ENCODE measurements around the gene SHISA4. TPM values are rescaled to one million over a fixed set of nuclear protein-coding genes. Genes with fewer than 3 reads are reported as not detected.
"Not testable (repeated sequence)": the region's sequence is repeated elsewhere in the genome, so short reads cannot be mapped to it uniquely, and the experiment has no call there.

SHISA4 gene
- total RNA-seq, 1 donor from 2014 or later: 3.0 TPM

DNA sequence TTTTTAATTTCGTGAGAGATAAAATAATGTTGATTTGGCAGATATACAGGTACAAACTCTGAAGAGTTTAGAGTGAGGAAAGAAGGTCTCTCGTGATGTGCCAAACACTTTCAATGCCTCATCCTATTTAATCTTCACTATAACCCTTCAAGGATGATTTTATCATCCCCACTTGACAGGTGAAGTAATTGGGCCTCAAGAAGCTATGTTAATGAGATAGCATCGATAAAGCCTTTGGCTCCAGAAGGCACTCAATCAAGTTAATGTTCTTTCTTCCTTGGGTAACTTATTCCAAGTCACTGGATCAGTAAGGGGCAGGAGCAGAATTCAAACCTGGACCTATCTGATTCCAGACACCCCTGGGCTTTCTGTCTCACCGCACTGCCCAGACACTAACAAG lies 50.5 kb downstream of the SHISA4 start:
- no peaks in the 10 kb centered on the region for H3K27me3 ChIP-seq
- peaks cover 36% of the 10 kb centered on the region for H3F3A ChIP-seq (ENCODE audit: low read depth)
- Mint-ChIP-seq H3K4me1 (peaks cover 46% of the 10 kb centered on the region), H3K27ac (peak overlapping the region; percentile 74), H3K36me3 (no peaks in the 10 kb centered on the region), H3K9me3 (no peaks in the 10 kb centered on the region), H3K4me3 (no peak overlapping the region), H3K27me3 (ENCODE audit: insufficient read depth, low read depth) (peaks cover 2% of the 10 kb centered on the region)
- H3K4me2 ChIP-seq: peak overlapping the region; percentile 25
- peak overlapping the region; percentile 39 for H3K27ac ChIP-seq
- no peaks in the 10 kb centered on the region for H3K36me3 ChIP-seq
- TF ChIP-seq, protein P1, sequence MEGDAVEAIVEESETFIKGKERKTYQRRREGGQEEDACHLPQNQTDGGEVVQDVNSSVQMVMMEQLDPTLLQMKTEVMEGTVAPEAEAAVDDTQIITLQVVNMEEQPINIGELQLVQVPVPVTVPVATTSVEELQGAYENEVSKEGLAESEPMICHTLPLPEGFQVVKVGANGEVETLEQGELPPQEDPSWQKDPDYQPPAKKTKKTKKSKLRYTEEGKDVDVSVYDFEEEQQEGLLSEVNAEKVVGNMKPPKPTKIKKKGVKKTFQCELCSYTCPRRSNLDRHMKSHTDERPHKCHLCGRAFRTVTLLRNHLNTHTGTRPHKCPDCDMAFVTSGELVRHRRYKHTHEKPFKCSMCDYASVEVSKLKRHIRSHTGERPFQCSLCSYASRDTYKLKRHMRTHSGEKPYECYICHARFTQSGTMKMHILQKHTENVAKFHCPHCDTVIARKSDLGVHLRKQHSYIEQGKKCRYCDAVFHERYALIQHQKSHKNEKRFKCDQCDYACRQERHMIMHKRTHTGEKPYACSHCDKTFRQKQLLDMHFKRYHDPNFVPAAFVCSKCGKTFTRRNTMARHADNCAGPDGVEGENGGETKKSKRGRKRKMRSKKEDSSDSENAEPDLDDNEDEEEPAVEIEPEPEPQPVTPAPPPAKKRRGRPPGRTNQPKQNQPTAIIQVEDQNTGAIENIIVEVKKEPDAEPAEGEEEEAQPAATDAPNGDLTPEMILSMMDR (IDR thresholded peaks at IDR 0.05): no peak
- TF ChIP-seq EZH2phosphoT487 (IDR thresholded peaks at IDR 0.05) (no peak), EZH2 (IDR thresholded peaks at IDR 0.05) (no peak)
- peaks cover 4% of the 10 kb centered on the region for H4K20me1 ChIP-seq (ENCODE audit: low read depth)
- H2AFZ ChIP-seq (replicated peaks): no peak overlapping the region
- no peaks in the 10 kb centered on the region for H3K79me2 ChIP-seq (ENCODE audit: low read depth)
- H3K4me1 ChIP-seq: peaks cover 30% of the 10 kb centered on the region
- no peak overlapping the region for H3K4me3 ChIP-seq
- H3K9ac ChIP-seq: no peak overlapping the region
- no peak for DNase-seq (ENCODE audit: low spot score)
- no peaks in the 10 kb centered on the region for H3K9me3 ChIP-seq (ENCODE audit: low read depth)

DNA sequence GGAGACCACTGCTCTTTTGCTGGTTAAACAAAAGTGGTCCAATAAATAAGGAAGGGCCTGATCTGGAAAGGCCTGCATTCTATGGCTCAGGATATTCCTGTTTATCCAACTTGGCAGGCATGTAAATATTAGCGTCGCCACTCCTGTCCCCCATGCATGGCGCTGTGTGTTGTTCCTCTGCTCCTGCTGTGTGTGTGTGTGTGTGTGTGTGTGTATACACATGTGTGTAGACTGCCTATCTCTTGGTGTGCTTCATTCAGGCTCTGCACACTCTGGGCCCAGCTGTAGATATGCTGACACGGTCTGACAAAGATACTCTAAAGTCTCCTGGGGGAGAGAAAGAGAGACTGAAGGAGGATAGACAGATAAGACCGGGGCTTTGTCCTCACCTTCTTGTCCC lies 50.9 kb downstream of the SHISA4 start:
- peak overlapping the region; percentile 41 for H3K4me3 Mint-ChIP-seq
- no peak overlapping the region for H3K4me2 ChIP-seq
- H3K36me3 ChIP-seq: no peaks in the 10 kb centered on the region
- H3K27me3 ChIP-seq: no peaks in the 10 kb centered on the region
- DNase-seq (ENCODE audit: low spot score): no peak
- H3K4me3 ChIP-seq: no peak overlapping the region
- peaks cover 30% of the 10 kb centered on the region for H3K4me1 ChIP-seq
- H3K4me1 Mint-ChIP-seq: peaks cover 46% of the 10 kb centered on the region
- H3K27me3 Mint-ChIP-seq (ENCODE audit: insufficient read depth, low read depth): peaks cover 2% of the 10 kb centered on the region
- peaks cover 36% of the 10 kb centered on the region for H3F3A ChIP-seq (ENCODE audit: low read depth)
- TF ChIP-seq EZH2 (IDR thresholded peaks at IDR 0.05) (no peak), EZH2phosphoT487 (IDR thresholded peaks at IDR 0.05) (no peak)
- TF ChIP-seq, protein P1 (IDR thresholded peaks at IDR 0.05): no peak
- H4K20me1 ChIP-seq (ENCODE audit: low read depth): peaks cover 4% of the 10 kb centered on the region
- no peak overlapping the region for H3K27ac ChIP-seq
- no peak overlapping the region for H3K9ac ChIP-seq
- no peaks in the 10 kb centered on the region for H3K79me2 ChIP-seq (ENCODE audit: low read depth)
- H3K9me3 Mint-ChIP-seq: no peaks in the 10 kb centered on the region
- no peaks in the 10 kb centered on the region for H3K36me3 Mint-ChIP-seq
- no peak overlapping the region for H2AFZ ChIP-seq (replicated peaks)
- H3K27ac Mint-ChIP-seq: peak overlapping the region; percentile 81
- no peaks in the 10 kb centered on the region for H3K9me3 ChIP-seq (ENCODE audit: low read depth)

DNA sequence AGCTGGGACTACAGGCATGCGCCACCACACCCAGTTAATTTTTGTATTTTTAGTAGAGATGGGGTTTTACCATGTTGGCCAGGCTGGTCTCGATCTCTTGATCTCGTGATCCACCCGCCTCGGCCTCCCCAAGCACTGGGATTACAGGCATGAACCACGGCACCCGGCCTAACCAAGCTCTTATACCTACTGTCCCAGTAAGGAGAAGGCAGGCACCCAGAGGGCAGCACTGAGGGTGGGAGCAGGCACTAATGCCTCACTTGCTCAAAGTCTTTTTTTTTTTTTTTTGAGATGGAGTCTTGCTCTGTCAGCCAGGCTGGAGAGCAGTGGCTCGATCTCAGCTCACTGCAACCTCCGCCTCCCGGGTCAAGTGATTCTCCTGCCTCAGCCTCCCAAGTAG lies 51.6 kb downstream of the SHISA4 start:
- H3K4me3 ChIP-seq; DNase-seq (ENCODE audit: low spot score); H3K27me3 Mint-ChIP-seq (ENCODE audit: insufficient read depth, low read depth); H3K36me3 ChIP-seq; H3K36me3 Mint-ChIP-seq; H3K27ac ChIP-seq; H4K20me1 ChIP-seq (ENCODE audit: low read depth); H3K4me3 Mint-ChIP-seq; H3K9ac ChIP-seq; H3K79me2 ChIP-seq (ENCODE audit: low read depth); H3K9me3 ChIP-seq (ENCODE audit: low read depth); H3K9me3 Mint-ChIP-seq; H3K4me2 ChIP-seq; H2AFZ ChIP-seq (replicated peaks); H3K27ac Mint-ChIP-seq; H3K27me3 ChIP-seq: not testable (repeated sequence)
- peaks cover 36% of the 10 kb centered on the region for H3F3A ChIP-seq (ENCODE audit: low read depth)
- H3K4me1 Mint-ChIP-seq: peaks cover 53% of the 10 kb centered on the region
- H3K4me1 ChIP-seq: peaks cover 33% of the 10 kb centered on the region

DNA sequence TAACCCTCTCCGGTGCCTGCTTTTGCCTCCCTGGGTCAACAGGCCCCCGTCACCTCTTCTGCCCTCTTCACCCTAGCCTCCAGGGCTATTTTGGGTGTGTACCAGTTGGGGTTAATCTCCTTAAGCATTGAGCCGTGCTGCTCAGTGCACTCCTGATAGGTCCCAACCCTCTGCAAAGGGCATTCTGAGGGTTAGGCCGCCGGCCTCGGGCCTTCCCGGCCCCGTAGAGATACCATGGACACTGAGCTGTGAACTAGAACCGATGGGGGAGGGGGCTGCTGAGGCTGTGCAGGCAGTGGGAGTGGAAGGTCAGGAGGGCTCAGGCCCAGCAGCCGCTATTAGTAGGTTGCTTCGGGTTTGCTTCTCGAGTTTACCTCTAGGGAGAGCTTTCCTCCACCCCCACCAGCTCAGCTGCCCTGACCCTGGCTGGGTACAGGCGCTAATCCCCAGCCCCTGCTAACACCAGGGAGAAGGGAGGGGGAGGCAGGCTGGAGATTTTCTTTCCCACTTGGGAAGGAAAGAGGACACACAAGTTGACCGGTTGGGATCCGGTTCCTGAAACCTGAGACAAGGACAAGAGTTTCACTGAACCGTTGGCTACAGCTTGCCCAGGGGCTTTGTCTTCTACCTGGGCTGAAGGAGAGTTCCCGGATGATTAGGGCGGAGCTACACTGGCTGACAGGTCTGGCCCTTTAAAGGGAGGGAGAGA lies 52.9 kb downstream of the SHISA4 start:
- Histone ChIP-seq H3K4me3 (peak overlapping the region; percentile 23), H3K9me3 (ENCODE audit: low read depth) (no peaks in the 10 kb centered on the region), H3K27ac (peak overlapping the region; percentile 77), H2AFZ (replicated peaks) (peak overlapping the region; percentile 46), H4K20me1 (ENCODE audit: low read depth) (peaks cover 4% of the 10 kb centered on the region), H3K27me3 (peaks cover under 1% of the 10 kb centered on the region), H3K4me2 (peak overlapping the region; percentile 76), H3K36me3 (no peaks in the 10 kb centered on the region), H3K9ac (no peak overlapping the region), H3K79me2 (ENCODE audit: low read depth) (no peaks in the 10 kb centered on the region), H3F3A (ENCODE audit: low read depth) (peaks cover 45% of the 10 kb centered on the region), H3K4me1 (peaks cover 41% of the 10 kb centered on the region)
- DNase-seq (ENCODE audit: low spot score): peak; percentile 96
- H3K27me3 Mint-ChIP-seq (ENCODE audit: insufficient read depth, low read depth): peaks cover 8% of the 10 kb centered on the region
- H3K9me3 Mint-ChIP-seq: no peaks in the 10 kb centered on the region
- TF ChIP-seq EZH2 (IDR thresholded peaks at IDR 0.05): no peak
- peak; percentile 20 for TF ChIP-seq EZH2phosphoT487 (IDR thresholded peaks at IDR 0.05)
- TF ChIP-seq, protein P1 (IDR thresholded peaks at IDR 0.05): peak; percentile 30
- H3K4me3 Mint-ChIP-seq: peak overlapping the region; percentile 75
- peak overlapping the region; percentile 96 for H3K27ac Mint-ChIP-seq
- peaks cover 66% of the 10 kb centered on the region for H3K4me1 Mint-ChIP-seq
- H3K36me3 Mint-ChIP-seq: no peaks in the 10 kb centered on the region

Data from neural progenitor cell (in vitro differentiated cells).